Activated effector memory CD4-positive, alpha-beta T cell treated with anti-CD3 and anti-CD28 coated beads, Interleukin-2, amount 50 U/mL, for 16 hours (primary cell): ENCODE measurements around the gene USP33.
A peak's percentile ranks its signal among the peaks of the same experiment; 100 is the strongest.
"Not testable (repeated sequence)": the region's sequence is repeated elsewhere in the genome, so short reads cannot be mapped to it uniquely, and the experiment has no call there.

Experiments used
- DNase-seq: peaks from one replicate; pipeline ENCODE4 v3.0.0-alpha.2; 2020

USP33 gene

GRCh38 chr1:77759071-77760028, at the start of gene USP33:
Gene USP33, minus strand, starts transcription at chr1:77759852. Its CDS starts 18,155 bp downstream, at chr1:77741697.
- peak; percentile 96 for DNase-seq

DNA sequence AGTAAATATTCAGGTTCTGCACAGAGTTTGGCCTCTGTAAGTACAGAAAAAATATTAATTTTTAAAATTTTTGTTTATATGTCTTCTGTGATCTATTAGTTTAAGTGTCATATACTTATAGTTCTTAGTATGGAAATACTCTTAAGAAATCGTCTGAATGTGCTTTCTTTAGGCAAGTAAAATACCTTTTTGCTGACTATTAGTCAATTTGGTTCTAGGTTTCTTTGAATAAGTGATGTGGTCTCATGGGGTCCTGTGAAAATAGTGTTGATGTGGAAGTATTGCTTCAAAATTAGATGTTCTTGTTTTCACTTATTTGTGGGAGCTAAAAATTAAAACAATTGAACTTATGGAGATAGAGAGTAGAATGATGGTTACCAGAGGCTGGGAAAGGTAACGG, 43.7 kb upstream of the USP33 start:
- no peak for DNase-seq

- no peak for DNase-seq
These were observed 42.4 kb upstream of the USP33 start for GRCh38 chr1:77802026-77802425.

DNA sequence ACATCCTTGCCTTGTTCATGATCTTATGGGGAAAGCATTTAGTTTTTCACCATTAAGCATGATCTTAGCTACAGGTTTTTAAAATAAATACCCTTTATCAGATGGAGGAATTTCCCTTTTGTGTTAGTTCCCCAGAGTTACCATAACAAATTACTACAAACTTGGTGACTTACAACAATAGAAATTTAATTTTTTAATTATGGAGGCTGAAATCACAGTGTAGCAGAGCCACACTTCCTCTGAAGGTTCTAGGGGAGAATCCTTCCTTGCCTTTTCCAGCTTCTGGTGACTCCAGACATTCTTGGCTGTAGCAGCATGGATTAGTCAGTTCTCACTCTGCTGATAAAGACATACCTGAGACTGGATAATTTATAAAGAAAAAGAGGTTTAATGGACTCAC, 38.3 kb upstream of the USP33 start:
- no peak for DNase-seq

GRCh38 chr1:77796695-77797405, 37.2 kb upstream of the USP33 start:
- no peak for DNase-seq

DNA sequence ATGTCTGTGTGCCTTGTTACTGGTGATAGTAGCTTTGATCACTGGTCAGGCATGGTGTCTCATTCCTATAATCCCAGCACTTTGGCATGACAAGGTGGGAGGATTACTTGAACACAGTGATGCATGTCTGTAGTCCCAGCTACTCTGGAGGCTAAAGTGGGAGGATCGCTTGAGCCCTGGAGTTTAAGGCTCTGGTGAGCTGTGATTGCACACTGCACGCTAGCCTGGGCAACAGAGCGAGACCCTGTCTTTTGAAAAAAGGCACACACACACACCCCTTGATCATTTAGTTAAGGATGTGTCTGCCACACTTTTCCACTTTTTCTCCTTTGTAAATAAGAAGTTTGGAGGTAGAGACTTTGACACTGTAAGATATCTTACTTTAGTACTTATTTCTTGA, 34.9 kb upstream of the USP33 start:
- no peak for DNase-seq

GRCh38 chr1:77786093-77786741, 26.6 kb upstream of the USP33 start:
- DNase-seq: not testable (repeated sequence)

- DNase-seq: no peak
These were observed 23.5 kb upstream of the USP33 start for GRCh38 chr1:77783141-77783540.

DNA sequence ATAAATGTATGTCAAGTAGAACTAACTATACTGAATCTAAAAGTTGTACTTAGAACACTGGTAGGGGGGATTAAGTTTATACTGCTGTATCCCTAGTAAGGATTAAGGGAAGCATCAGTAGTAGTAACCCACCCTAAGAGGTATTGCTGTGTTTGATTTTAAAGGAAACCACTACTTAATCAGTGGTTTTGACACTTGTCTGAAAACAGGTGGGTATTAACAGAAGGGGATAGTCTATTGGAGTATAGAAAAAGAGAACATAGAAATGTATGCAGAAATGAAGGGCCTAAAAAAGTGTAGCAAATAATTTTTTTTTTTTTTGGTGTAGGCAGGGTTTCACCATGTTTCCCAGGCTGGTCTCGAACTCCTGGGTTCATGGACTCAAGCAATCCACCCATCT, 22.0 kb upstream of the USP33 start:
- DNase-seq: no peak

GRCh38 chr1:77779529-77780281, 20.1 kb upstream of the USP33 start, which contains the start of gene MIGA1:
Gene MIGA1, plus strand, starts transcription at chr1:77779649. Its CDS starts 3,604 bp downstream, at chr1:77783253.
- DNase-seq: peak; percentile 93

GRCh38 chr1:77776007-77776700, 16.5 kb upstream of the USP33 start:
- no peak for DNase-seq

DNA sequence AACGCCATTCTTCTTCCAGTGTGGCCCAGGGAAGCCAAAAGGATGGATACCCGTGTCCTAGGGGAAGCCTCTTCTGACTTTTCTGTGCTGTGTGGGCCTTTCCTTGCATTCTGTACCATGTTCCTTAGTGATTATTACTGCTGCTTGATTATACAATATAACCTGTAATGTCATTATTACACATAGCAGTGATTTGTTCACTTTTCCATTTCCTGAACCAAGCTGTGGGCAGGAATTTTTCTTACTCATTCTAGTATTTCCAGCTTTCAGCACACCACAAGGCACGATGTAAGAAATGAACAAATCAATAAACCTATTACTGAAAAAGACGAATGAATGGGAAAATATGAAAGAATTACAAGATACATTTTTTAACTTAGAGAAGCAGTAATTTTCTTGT, 8.4 kb upstream of the USP33 start:
- no peak for DNase-seq

- no peak for DNase-seq
These were observed 2.4 kb upstream of the USP33 start for GRCh38 chr1:77762072-77762476.

- DNase-seq: no peak
These were observed 2.0 kb downstream of the USP33 start for GRCh38 chr1:77757603-77758002.

DNA sequence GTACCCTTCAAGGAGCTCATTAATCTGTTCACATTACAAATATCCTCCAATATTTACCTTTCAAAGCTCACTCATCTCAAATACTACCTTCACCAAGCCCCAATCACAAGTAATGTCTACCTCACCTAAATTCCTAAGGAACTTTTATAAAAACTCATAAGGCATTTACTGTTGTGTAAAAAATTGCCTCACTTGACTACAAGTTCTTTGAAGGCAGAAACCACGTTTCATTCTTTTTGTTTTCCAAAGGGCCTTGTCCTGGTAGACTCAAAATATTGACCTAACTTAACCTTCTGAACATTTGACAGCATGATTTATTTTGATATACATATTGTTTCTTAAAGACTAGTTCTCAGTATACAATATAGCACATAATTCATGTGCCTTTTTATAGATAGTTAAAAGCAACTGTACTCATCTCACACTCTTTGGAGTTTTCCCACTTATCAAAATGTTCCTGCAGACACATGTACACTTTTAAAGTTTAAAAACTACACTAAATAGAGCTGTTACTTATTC, 2.5 kb downstream of the USP33 start:
- DNase-seq: no peak

DNA sequence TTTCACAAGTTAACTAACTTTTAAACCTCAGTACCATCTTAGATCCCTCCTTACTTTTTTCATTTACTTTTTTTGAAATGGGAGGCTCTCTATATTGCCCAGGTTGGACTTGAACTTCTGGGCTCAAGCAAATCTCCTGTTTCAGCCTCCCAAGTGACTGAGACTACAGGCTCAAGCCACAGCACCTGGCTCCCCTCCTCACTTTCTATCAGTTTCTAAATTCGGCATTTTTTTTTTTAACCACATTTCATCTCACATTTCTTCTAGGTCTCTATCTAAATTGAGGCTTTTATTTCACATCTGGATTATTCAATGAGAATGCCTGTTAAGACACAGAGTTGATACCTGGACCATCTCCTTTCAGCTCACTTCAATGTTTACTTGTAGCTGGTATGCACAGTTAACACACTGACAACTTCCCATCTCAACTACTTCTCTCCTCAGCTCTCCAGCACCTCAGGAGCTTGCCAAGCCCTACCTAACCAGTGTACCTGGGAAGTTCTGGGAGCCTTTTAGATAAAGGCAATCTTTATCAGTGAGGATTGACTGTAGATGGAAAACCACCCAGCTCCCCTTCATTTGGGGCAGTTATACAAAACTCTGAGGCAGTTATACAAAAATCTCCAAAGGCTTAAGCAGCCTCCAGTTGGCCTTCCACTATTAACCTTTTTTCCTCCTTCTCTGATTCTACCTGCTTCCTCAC, 3.4 kb downstream of the USP33 start:
- no peak for DNase-seq

- DNase-seq: not testable (repeated sequence)
These were observed 10.2 kb downstream of the USP33 start for GRCh38 chr1:77749489-77749888.

DNA sequence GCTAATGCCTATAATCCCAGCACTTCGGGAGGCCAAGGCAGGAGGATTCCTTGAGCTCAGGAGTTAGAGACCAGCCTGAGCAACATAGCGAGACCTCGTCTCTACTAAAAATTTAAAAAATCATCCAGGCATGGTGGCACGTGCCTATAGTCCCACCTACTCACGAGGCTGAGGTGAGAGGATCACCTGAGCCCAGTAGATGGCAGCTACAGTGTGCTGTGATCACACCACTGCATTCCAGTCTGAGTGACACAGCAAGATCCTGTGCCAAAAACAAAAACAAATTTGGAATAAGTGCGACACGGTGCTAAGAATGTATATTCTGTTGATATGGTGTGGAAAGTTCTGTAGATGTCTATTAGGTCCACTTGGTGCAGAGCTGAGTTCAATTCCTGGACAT, 15.1 kb downstream of the USP33 start:
- no peak for DNase-seq

GRCh38 chr1:77742011-77742555, 17.6 kb downstream of the USP33 start:
- no peak for DNase-seq

- DNase-seq: no peak
These were observed 18.3 kb downstream of the USP33 start for GRCh38 chr1:77741316-77741715.

- no peak for DNase-seq
These were observed 20.4 kb downstream of the USP33 start for GRCh38 chr1:77739235-77739634.
